HCT116 (cell line): ENCODE results near the gene CACNG8.

Source experiments
- EGR1 ChIP-seq: IDR thresholded peaks from 2 replicates; pipeline ENCODE4 v1.6.1; 2012; ENCODE audit warnings: low read depth
- POLR2AphosphoS5 ChIP-seq: IDR thresholded peaks from 2 replicates; pipeline ENCODE4 v1.6.1; 2011; ENCODE audit warnings: mild to moderate bottlenecking, low read depth, low read length, moderate library complexity
- TF ChIP-seq, protein P1 (sequence below): IDR thresholded peaks from 2 replicates; pipeline ENCODE4 v1.6.1; 2012
- TF ChIP-seq, protein P2 (sequence below), 3 experiments: fragments of 200-600 bp in 1 of 3; sonication (generic) in 1 of 3; IDR thresholded peaks in 2 of 3; conservative IDR thresholded peaks in 1 of 3; 2 replicates each; pipeline ENCODE4 v1.5.1; 2012 to 2017; ENCODE audit warnings: low read depth in 2 of 3, low read length in 2 of 3, antibody characterized with exemption in 1 of 3, borderline replicate concordance in 1 of 3, control low read depth in 1 of 3, mild to moderate bottlenecking in 1 of 3, mixed read lengths in 1 of 3, mixed run types in 1 of 3, moderate library complexity in 1 of 3; ENCODE audit not compliant: insufficient read depth in 1 of 3

DNA sequence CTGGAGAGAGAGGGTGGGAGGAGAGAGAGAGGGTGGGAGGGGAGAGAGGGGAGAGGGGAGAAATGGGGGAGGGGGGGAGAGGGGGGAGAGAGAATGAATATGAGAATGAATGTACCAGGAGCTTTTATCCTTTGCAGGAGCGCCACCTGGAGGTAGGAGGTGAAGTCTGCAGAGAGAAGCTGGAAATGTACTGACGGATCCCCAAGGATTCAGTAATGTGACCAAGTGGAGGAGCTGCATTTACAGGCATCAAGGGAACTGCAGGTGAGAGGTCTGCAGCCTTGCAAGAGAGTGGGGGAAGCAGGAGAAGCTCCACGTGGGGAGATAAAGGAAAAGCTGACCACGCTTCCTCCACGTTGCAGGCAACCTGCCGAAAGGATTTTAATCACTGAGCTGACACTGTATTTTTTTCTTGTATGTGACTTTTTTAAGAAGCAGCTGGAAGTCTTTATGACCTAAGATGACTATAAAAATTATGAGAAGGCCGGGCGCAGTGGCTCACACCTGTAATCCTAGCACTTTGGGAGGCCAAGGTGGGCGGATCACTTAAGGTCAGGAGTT lies 67.3 kb downstream of the CACNG8 start:
- TF ChIP-seq, protein P1, sequence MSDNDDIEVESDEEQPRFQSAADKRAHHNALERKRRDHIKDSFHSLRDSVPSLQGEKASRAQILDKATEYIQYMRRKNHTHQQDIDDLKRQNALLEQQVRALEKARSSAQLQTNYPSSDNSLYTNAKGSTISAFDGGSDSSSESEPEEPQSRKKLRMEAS, result 0 out of 2 replicates have a peak, but pooled peaks have one; percentile 22
- TF ChIP-seq EGR1 (no peak), POLR2AphosphoS5 (no peak)
- TF ChIP-seq, protein P2, sequence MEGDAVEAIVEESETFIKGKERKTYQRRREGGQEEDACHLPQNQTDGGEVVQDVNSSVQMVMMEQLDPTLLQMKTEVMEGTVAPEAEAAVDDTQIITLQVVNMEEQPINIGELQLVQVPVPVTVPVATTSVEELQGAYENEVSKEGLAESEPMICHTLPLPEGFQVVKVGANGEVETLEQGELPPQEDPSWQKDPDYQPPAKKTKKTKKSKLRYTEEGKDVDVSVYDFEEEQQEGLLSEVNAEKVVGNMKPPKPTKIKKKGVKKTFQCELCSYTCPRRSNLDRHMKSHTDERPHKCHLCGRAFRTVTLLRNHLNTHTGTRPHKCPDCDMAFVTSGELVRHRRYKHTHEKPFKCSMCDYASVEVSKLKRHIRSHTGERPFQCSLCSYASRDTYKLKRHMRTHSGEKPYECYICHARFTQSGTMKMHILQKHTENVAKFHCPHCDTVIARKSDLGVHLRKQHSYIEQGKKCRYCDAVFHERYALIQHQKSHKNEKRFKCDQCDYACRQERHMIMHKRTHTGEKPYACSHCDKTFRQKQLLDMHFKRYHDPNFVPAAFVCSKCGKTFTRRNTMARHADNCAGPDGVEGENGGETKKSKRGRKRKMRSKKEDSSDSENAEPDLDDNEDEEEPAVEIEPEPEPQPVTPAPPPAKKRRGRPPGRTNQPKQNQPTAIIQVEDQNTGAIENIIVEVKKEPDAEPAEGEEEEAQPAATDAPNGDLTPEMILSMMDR (IDR thresholded peaks at IDR 0.05 in 2 of 3, conservative IDR thresholded peaks at IDR 0.05 in 1 of 3; ENCODE audit: borderline replicate concordance in 1 of 3, insufficient read depth in 1 of 3, low read depth in 2 of 3, low read length in 2 of 3), result peak; percentile 66 to 73 (median 69); a peak in 5 of 6 replicates
